ENCODE measurements around the gene CHN2.

The CHN2 gene

DNA sequence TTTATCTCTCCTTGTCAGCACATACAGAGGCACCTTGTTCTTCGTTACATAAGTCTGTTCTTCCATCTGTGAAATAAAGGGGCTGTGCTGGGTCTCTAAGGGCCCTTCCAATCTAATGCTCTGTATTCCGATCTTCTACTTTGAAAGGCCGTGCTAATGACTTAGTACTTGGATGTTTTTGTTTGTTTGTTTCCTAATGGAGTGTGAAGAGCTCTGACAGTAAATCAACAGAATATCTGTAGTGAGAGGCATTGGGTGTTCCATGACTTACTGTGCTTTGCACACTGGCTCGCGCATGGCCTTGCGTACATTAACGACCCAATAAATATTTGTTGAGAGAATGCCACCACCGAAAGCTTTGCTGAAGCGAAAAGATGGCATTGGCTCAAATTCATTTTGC lies 162.1 kb downstream of the CHN2 start:
- no peak for DNase-seq

DNA sequence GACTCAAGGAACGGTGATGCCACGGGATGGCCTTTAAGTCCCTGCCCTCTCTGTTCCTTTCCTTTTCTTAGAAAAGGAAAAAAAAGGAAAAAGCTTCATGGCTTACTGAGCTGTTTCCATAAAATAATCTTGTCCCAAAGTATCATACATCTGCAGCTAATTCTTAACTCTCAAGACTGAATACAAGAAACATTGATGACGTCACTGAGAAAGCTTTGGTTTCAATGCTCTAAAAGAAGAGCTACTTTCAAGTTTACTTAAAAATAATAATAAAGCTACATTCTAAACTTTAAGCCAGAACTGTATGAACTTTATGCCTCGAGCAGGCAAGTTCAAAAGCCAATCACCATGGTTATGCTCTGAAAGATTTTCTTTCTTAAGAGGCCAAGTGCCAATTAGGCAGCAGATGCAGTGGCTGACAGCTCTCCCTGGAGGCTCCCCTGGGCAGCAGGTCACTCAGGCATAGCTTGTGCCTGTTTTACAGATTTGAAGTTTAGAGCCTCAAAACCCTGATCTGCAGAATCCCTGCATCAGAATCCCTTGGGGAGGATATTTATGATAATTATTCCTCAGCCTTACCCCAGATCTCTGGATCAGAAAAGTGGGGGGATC lies 165.0 kb downstream of the CHN2 start:
- no peak for DNase-seq

DNA sequence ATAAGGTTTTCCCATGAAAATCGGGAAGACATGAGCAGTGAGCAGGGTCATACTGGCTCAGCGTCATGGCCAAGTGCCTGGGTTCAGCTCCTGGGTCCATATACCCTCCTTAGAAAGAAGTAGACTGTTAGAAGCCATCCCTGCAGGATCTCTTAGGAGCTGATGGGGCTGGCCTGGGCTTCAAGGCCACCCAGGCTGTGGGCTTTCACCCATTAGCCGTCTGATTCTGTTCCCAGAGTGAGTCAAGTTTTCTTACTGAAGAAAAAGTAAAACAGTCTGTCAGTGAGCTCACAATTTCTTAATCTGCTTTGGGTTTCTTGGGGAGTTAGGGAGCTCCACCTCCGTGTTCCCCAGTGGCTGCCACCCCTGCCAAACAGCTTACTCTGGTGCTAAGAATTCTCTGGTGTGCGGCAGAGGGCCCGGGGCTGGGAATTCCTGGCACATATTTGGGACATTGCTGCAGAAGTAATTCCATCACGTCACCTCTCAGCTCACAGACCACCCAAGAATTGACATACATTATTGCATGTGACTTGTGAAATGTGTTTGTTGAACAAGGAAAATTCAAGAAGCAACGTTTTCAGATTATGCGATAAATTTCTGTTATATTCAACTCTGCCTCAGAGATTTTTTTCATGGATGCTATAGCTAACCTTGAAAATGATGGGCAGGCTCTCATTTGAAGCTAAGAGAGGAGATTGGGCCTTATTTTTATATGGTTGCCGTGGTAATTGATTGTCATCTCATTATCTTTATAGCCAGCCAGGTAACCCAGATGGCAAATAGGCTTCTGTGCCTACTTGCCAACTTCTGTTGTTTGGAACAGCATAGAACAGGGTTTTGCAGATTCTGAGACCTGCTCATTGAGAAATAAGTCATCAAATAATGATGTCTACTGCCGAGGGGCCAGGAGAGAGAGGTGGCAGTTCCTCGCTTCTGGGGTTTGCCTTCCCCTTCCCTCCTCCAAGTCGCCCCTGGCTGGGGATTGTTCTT lies 166.4 kb downstream of the CHN2 start:
- no peak for DNase-seq

DNA sequence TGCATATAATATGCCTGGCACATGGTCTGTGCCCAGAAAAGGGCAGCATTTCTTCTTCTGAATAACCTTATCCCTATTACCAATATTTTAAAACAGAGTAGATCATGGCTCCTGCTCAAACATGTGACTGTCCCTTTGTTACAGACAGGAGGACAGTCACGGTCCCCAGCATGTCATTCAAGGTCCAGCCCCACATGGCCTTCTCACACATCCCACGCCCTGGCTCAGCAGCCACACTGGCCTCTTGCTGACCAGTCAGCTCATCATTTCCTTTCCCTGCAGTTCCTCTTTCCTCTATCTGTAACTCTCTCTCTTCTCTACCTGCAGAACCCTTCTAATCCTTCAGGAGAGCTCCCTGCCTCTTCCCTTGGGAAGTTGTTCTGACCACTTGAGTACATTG lies 167.8 kb downstream of the CHN2 start:
- DNase-seq = no peak

DNA sequence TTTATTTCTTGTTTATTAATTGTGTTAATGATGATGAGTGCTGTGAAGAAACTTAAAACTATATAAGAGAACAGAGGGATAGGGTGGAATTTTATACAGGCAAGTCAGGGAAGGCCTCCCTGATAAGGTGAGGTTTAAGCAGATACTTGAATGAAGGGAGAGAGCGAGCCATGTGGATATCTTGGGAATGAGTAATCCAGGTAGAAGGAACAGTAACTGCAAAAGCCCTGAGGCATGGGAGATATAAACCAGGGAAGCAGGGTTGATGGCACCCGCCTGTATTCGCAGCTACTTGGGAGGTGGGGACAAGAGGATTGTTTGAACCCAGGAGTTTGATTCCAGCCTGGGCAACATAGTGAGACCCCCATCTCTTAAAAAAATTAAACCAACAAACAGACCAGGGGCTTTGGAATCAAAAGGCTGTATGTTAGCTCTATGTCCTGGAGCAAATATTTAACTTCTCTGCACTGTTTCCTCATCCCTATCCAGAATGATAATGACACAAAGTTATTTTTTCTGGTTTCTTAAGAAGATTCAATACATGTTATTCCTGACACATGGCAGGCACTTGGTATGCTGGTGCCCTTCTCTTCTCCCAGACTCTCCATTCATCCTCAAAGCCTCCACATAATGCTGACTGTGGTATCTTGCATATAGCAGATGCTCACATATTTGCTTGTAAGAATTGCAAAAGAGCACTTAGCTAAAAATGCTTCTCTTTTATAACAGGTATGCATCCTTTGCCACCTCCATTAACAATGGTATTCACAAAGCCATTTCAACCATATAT lies 169.3 kb downstream of the CHN2 start:
- no peak for DNase-seq

DNA sequence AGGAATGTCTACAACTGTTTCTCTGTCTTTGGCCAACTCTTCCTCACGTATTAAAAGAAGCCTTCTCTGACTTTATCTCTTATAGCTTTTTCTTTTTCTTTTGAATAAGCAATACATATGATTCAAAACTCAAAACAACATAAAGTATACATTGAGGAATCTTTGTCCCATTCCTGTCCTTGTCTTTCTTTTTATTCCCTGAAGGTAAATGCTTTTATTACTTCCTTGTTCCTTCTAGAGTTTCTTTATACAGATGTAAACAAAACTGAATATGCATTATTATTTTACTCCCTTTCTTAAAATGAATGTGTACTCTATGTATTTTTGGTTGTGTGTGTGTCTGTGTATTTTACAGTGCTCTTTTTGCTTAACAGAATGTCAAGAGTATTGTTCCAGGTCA lies 170.1 kb downstream of the CHN2 start:
- DNase-seq = no peak

DNA sequence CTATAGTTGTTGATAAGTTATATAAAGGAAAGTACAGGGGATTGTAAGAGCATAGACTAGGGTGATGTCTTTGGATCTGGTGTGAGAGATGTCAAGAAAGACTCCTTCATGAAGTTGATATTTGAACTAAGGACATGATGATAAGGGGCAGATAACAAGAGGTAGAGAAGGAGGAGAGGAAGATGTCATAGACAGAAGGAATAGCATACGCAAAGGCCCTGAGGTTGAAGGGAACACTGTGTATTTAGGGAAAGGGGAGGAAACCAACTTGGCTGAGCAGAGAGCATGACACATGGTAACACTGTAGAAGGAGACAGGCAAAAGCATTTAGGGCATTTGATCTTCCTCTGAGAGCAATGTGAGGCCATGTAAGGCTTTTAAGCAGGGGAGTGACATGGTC lies 170.8 kb downstream of the CHN2 start:
- DNase-seq = no peak

DNA sequence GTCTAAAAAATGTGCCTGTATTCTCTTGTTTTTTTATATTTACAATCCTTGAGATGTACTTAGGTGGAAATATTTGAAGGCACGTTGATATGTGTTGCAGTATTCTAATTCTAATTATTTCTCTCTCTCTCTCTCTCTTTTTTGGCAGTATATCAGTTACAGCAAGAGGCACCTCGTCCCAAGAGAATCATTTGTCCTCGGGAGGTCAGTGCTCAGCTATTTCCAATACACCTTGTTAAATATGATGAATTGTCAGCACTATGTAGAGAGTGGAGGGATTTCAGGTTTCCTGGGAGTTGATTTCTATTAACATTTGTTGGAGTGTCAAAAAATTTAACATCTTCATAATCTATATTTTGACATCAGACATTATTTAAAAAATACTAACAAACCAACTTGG lies 173.2 kb downstream of the CHN2 start:
- no peak for DNase-seq

DNA sequence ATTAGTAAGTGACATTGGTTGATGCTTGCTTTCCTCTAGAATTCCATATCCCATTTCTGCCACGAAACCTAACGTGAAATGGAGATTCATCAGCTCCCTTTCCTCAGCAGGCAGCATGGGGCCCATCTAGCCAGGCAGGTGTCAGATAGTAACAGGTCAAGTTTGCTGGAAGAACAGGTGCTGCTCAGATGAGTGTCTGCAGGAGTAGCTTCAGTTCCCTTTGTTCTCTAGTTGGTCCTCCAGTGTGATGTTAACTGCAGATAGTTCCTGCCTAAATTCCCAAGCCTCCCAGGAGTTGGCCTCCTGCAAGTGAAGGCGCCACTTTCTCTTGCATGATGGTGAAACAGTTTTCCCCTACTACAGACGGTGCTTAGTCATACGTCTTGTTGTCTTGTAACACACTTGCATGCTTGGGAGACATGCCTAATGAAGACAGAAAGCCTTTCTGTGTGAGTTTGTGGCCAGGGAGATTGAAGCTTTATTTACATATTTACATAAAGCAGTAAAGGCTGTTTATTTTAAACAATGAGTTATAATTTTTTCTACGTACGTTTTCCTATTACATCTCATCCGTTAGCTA lies 175.4 kb downstream of the CHN2 start:
- no peak for DNase-seq

DNA sequence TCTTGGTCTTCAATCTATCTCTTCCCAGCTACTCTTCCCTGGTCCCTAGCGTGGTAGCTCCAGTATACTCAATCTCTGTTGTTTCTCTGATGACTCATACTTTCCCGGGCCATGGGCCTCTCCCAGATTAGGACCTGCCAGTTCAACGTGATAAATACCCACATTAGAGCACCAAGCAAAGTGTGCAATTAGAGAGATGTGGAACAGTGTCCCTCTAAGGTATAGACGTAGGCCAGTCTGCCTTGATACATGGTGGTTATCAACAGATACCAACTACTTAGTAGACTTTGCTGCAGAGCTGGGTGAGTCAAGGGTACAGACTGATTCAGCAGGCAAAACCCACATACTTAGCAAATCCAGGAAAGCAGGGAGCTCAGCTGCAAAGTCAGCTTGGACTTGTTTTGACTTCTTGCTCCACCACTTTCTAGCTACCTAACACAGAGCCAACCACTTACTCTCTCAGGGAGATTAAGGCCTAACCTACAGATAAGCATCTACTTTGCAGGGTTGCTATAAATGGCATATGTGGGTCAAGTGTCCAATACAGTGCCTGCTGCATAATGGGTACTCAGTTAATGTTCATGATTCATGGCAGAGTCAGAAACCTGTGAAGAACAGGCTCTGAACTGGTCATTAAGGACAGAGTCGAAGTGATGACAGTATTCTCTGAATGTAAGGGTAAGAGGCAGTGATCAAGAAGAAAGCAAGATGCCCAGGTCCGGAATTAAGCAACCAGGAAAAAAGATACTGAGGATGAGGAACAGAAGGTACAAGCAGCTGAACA lies 176.1 kb downstream of the CHN2 start:
- peak in 3 of 56 donors; percentile 3 to 8 (median 7) for DNase-seq

DNA sequence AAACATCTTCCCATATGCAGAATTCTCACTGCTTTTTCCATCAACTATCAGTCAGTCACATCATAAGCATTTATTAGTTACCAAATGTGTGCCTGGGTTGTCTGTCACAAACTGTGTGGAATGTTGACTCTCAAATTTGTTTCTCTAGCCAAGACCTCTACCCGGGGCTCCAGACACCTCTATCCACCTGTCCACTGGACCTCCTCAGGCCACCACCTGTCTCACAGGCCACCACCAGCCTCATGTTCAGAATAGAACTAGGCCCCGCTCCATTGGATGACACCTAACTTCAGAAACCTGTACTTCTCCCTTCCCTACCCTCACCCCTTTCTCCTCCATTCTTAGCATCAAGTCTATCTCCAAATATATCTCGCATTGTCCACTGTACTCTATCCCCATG lies 176.9 kb downstream of the CHN2 start:
- DNase-seq = no peak

DNA sequence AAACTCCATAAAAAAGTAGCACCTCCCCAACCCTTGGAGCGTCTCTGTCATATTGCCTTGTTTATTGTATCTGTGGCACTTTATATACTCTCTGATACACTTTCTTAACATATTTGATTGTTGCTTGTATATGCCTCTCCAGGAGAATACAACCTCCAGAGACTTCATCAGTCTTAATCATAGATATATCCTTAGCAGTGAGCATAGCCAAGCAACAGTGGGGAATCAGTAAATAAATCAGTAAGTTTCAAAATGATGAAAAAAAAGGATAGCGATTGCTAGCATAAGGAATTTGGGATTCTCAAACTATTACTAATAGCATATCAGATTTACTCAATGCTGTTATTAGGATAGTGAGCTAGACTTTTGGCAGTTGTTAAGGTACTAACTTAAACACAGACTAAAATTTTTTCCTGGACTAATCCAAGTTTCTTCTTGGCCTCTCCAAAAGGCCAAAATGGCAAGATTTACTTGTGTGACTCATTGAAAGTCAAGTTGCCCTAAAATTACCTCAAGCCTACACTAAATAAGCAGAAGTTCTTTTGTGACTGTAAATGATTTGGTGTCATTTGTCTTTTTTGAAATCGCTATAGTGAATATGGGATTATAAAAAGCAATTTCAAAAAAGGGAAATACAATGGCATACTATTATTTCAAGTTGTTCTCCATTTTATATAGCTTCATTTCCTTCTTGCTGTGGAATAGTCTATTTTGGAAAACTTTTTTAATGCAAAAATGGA lies 177.9 kb downstream of the CHN2 start:
- DNase-seq = no peak

DNA sequence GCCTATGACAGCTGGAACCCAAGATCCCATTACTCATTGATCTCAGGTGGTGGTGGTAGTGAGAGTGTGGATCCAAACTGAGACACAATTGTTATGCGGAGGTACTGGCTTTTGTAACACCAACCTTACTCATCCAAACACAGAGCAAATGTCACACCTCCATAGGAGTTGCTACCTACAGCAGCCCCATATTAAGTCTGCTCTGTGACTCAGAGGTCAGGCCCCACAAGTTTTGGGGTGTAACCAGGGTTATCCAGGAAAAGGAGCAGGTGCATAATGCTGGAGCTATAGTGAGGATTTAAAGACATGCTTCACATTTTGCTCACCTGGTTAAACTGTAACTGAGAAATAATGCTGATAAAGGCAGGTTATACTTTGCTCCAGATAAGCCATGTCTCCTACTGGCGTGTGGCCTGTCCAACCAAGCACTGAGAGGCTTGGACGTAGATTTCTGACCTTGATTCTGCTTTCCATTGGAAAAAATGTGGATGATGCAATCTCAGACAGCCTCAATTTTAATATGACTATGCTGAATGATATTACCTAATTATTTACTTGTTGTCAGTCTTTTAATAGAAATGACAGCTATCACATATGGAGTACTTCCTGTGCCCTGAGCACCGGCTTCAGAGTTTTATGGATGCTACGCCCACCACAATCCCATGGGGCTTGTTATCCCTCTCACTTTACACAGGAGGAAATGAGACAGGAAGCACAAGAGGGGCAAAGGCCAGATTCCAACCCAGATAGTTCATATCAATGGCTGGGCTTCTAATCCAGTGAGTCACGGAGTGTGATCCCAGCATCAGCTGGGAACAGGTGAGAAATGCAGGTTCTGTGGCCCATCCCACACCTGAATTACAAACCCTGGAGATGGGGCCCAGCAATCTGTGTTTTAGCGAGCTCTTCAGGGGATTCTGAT lies 181.3 kb downstream of the CHN2 start:
- DNase-seq = no peak

DNA sequence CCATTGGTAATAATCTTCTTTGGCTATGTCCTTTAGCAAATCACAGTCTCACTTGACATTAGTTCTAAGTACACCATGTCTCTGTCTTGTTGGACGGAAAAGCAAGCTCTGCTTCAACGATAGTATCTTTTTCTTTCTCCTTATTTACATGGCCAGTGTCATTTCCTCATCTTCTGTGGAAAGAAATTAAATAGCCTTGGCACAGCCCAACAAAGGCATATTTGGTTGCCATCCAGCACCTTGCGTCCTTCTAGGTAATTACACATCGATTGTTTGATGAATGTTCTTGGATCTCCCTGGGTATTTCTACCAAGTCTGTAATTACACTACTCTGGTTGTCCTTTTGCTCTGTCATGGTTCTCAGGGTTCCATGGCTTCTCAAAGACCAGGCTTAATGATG lies 183.1 kb downstream of the CHN2 start:
- no peak for DNase-seq

DNA sequence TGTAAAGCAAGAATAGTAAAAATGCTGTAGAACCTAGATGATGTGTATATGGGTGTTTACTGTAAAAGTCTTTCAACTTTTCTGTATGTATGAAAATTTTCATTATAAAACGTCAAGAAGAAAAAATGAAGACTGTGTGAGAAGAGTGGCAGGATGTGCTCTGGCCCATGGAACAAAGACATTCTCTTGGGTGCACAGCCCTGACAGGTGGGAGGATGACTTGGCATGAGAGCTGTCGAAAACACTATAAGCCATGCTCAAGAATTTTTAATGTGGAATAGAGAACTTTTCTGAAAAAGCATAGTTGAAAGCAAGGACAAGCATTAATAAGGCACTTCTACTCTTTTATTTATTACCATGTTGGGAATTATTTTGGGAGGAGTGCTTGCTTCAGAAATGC lies 185.0 kb downstream of the CHN2 start:
- peak in 4 of 56 donors; percentile 3 to 11 (median 4) for DNase-seq

DNA sequence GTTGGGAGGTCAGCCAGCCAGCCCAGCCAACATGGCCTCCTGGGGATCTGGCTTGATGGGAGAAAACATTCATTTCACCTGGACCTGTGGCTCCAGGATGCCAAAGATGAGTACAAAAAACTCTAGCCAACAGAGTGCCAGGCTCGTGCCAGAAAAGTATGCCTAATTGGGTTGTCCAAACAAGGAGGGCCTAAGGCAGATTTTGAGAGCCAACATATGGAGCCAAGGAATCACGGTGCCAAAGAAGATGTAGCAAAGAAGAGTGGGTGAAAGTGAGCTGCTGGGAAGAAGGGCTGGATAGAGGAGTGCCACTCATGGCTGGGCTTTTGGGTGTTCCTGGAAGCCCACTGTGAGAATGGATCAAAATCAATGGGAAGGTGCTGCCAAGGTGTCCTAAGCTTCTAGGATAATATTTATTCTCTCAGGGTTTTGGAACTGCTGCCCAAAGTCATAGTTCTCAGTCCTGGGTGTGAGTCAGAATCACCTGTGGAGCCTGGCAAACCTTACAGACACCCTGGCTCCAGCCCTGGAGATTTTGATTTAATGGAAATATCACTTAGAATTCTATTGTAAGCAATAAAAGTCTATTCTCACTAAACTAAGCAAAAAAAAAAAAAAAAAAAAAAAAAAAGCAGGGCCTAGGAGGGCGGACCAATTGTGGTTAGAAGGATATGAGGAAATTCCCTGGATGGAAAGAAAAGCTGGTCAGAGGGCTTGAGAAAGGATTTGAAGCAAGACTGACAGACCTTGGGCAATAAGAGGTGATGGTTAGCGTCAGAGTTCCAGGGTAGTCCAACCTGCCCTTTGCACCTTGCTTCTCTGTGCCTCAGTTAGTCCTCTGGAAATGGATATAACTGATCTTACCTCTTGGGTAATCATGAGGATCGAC lies 186.9 kb downstream of the CHN2 start:
- DNase-seq = no peak

DNA sequence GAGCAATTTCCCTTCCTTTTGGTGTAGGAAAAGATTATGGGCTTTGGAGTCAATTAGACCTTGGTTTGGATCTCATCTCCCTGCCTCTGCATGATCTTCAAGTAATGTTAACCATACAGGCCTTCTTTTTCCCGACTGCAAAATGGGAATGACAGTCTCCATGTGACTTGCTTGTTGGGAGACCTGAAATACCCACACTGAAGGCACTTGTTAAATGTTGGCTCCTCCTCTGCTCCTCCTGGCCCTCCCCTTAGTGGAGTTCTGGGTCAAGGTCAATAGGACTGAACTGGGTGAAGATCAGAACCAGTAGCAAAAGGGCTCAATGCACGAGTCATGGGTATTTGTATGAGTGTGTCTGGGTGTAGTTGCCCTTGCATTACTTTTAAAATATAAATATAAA lies 189.7 kb downstream of the CHN2 start:
- no peak for DNase-seq
